Measurements from ENCODE around the gene PTCSC3.

Gene PTCSC3

DNA sequence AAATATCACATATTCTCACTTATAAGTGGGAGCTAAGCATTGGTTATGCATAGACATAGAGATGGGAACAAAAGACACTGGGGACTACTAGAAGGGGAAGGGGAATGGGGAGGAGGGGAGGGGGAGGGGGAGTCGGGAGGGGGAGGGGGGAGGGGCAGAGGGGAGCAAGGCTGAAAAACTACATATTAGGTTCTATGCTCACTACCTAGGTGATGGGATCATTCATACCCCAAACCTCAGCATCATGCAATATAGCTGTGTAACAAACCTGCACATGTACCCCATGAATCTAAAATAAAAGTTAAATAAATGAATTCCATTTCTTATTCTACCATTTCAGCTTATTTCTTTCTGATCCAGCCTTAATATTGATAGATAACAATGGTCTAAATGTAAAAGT lies 21.9 kb upstream of the PTCSC3 start:
- Mint-ChIP-seq H3K27ac (no peak overlapping the region), H3K4me3 (no peak overlapping the region), H3K4me1 (no peaks in the 10 kb centered on the region), H3K36me3 (no peaks in the 10 kb centered on the region), H3K9me3 (no peaks in the 10 kb centered on the region)
- ATAC-seq (no peak), DNase-seq (ENCODE audit: low spot score in 2 of 2) (no peak)

DNA sequence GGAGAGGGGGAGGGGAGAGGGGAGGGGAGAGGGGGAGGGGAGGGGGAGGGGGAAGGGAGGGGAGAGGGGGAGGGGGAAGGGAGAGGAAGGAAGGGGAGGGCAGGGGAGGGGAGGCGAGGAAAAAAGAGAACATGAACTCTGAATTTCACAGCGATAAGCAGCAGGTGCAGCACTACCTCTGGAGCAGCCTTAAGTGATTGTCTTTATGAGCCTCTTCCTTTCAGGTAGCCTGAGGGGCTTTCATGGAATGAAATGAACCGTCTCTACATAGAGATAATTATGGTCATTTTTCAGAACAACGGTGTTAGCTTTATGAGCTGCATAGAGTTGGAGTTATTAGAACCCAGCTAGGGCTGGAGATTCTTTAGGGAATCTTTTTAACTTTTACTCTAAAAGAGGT lies 18.1 kb upstream of the PTCSC3 start:
- Mint-ChIP-seq H3K9me3 (no peaks in the 10 kb centered on the region), H3K4me3 (no peak overlapping the region), H3K27ac (no peak overlapping the region), H3K4me1 (no peaks in the 10 kb centered on the region), H3K36me3 (no peaks in the 10 kb centered on the region)
- no peak for ATAC-seq
- no peak for DNase-seq (ENCODE audit: low spot score in 2 of 2)

DNA sequence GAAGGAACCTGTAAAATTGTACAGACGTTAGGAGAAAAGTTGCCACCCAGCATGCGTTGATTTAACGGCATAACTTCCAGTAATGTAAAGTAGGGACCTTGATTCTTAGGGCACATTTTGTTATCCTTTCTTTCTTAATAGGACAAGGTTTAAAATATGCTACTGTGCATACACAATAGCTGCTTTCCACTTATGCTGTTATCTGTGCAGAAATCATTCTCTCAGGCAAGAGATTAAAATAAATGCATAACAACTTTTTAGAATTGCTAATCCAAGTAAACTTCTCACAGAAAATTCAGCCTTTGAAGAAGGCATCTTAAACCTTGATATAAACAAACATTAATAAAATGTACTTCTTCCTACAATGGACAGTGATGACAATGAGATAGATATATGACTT lies 16.0 kb upstream of the PTCSC3 start:
- no peak for ATAC-seq
- Mint-ChIP-seq H3K9me3 (no peaks in the 10 kb centered on the region), H3K36me3 (no peaks in the 10 kb centered on the region), H3K4me3 (no peak overlapping the region), H3K4me1 (no peaks in the 10 kb centered on the region), H3K27ac (no peak overlapping the region)
- no peak for DNase-seq (ENCODE audit: low spot score in 2 of 2)

DNA sequence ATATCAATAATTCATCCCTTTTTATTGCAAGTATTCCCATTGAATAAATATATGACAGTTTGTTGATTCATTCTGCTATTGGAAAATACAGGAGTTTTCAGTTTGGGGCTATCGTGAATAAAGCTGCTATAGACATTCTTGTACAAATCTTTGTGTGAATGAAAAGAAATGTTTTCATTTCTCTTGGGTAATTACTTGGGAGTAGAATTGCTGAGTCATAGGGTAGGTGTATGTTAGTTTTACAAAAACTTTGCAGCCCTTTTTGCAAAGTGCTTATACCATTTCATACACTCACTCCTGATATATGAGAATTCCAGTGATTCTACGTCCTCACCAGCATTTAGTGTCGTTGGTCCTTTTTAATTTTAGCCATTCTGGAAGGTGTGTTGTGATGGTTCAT lies 6.9 kb upstream of the PTCSC3 start:
- no peak for ATAC-seq
- Mint-ChIP-seq H3K4me3 (no peak overlapping the region), H3K9me3 (no peaks in the 10 kb centered on the region), H3K27ac (no peak overlapping the region), H3K4me1 (no peaks in the 10 kb centered on the region), H3K36me3 (no peaks in the 10 kb centered on the region)
- no peak for DNase-seq (ENCODE audit: low spot score in 2 of 2)

DNA sequence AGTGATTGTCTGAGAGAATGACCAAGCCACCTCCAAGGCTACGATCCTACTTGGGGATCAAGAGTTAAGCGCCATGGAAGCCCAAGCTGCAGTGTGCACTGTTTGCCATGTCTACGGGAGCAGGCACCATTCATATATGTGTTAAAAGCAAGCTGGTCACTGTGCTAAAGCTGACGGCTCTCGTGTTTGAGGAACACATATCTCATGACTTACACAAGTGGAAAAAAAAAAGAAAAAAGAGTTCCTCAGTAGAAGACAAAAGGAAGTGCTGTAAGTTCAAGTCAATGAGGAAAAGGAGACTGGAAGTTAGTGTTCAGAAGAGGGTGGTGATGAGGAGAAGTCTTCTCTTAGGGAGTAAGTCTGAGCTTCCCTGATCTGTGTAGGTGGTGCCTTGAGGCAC lies 4.9 kb upstream of the PTCSC3 start:
- H3K4me3 Mint-ChIP-seq = no peak overlapping the region

DNA sequence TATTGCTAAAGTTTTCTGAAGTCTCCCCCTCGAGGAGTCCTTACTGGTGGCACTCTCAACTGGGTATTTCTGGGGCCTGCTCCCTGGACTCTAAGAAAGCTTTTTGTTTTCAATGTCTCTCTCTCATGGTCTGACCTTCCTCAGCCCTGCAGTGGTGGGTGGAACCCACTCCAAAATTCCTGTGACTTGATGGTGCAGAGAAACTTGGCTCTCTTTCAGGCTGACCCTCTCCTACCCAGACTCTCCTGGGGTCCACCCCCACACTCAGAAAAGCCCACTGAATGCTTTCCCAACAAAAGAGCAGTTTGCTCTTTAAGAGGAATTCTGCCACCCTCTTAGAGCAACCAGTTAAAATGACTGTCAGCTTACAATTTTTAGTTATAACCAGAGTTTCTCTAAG lies 967 bp upstream of the PTCSC3 start:
- no peaks in the 10 kb centered on the region for H3K36me3 Mint-ChIP-seq
- no peak overlapping the region for H3K4me3 Mint-ChIP-seq
- ATAC-seq = no peak
- no peak overlapping the region for H3K27ac Mint-ChIP-seq
- H3K4me1 Mint-ChIP-seq = no peaks in the 10 kb centered on the region
- H3K9me3 Mint-ChIP-seq = no peaks in the 10 kb centered on the region
- DNase-seq (ENCODE audit: low spot score in 2 of 2) = no peak

More for the DNA sequence above, 4.9 kb upstream of the PTCSC3 start:
- Mint-ChIP-seq H3K27ac (no peak overlapping the region), H3K4me1 (no peaks in the 10 kb centered on the region), H3K36me3 (no peaks in the 10 kb centered on the region), H3K9me3 (no peaks in the 10 kb centered on the region)
- DNase-seq (ENCODE audit: low spot score in 2 of 2) (no peak), ATAC-seq (no peak)

DNA sequence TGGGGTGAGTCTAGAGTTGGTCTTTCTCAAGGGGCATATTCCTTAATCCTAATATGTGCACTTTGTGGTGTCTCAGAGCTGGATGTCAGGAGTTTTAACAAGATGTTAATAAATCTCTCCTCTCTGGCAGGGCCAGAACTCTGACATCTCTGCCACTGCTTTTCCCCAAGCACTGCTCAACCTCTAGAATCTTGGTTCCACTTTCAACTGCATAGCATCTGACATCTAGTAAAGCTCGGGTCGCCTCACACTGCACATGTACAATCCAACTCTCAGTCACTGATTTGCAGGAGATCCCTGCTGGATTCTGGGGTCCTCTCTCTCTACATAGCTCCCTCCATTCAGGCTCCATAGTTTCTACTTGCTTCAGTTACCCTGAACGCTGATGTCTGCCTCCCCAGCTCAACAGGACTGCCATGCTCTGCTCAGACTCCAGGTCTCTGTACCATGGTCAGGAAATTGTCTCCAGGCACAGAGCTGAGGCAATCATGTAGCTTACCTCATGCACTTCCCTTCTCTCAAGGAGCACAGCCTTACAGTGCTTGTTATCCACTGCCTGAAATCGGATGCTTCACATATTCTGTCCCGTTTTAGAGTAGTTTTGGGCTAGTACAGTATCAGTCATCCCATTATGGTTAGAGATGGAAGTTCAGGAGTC lies 1.6 kb downstream of the PTCSC3 start:
- DNase-seq (ENCODE audit: low spot score in 2 of 2) (no peak), ATAC-seq (no peak)
- Mint-ChIP-seq H3K9me3 (no peaks in the 10 kb centered on the region), H3K4me1 (no peaks in the 10 kb centered on the region), H3K27ac (no peak overlapping the region), H3K36me3 (no peaks in the 10 kb centered on the region), H3K4me3 (no peak overlapping the region)

DNA sequence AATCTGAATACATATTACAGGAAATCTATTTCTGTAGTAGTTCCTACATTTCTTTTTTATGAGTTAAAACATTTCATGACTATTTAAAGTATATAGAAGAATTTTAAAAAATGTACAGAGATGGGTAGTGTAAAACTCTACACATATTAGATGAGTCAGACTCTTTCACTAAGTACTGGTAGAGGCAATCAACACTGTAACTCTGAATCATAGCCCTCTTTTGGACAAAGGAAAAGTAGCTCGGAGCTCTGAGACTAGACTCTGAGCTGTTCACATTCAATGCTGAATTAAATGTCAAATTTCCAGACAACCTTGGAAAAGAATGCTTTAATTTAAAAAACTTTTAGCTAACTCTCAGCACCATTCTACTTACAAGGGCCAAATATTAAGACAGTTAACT lies 3.4 kb downstream of the PTCSC3 start:
- Mint-ChIP-seq H3K27ac (no peak overlapping the region), H3K36me3 (no peaks in the 10 kb centered on the region), H3K4me3 (no peak overlapping the region), H3K4me1 (no peaks in the 10 kb centered on the region), H3K9me3 (no peaks in the 10 kb centered on the region)
- DNase-seq (ENCODE audit: low spot score in 2 of 2) (no peak), ATAC-seq (no peak)

DNA sequence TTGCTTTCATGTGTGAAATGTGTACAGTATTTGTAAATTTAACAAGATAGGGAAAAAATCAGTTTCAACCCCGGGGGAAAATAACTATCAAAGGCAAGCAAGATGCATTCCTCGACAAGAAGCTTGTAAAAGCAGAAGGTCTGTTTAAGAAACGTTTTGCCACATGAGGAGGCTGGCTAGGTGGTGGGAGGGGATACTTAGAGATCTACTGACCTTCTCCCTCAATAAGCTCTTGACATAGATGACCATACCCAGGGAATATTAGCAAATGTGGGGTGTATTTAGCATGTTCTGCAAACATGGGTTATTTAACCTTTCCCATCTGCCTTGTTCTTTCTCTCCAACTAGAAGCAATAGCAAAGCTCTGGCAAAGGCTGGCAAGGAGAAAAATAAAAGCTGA lies 4.9 kb downstream of the PTCSC3 start:
- ATAC-seq = no peak
- H3K9me3 Mint-ChIP-seq = no peaks in the 10 kb centered on the region
- no peak for DNase-seq (ENCODE audit: low spot score in 2 of 2)
- no peaks in the 10 kb centered on the region for H3K4me1 Mint-ChIP-seq
- H3K4me3 Mint-ChIP-seq = no peak overlapping the region
- no peak overlapping the region for H3K27ac Mint-ChIP-seq
- H3K36me3 Mint-ChIP-seq = no peaks in the 10 kb centered on the region

DNA sequence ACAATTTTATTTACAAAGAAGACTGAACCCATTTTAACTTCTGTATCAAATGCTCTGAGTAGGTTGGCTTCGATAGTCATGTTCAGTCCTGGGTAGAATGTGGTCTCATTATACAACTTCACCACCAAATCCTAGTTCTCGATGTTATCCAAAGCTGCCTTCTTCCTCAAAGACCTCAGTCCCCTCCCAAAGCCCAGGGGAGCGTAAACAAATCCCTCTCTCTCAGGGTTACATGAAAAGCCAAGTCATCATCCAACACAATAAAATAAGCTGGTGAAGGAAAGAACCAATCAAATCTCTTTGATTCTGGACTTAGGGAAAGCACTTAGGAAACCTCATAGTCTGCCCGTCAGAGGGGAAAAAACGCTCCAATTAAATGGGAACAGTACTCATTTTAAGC lies 9.1 kb downstream of the PTCSC3 start:
- H3K36me3 Mint-ChIP-seq = no peaks in the 10 kb centered on the region
- H3K4me1 Mint-ChIP-seq = no peaks in the 10 kb centered on the region
- DNase-seq (ENCODE audit: low spot score in 2 of 2) (no peak), ATAC-seq (no peak)
- H3K9me3 Mint-ChIP-seq = no peaks in the 10 kb centered on the region
- no peak overlapping the region for H3K4me3 Mint-ChIP-seq
- H3K27ac Mint-ChIP-seq = no peak overlapping the region

DNA sequence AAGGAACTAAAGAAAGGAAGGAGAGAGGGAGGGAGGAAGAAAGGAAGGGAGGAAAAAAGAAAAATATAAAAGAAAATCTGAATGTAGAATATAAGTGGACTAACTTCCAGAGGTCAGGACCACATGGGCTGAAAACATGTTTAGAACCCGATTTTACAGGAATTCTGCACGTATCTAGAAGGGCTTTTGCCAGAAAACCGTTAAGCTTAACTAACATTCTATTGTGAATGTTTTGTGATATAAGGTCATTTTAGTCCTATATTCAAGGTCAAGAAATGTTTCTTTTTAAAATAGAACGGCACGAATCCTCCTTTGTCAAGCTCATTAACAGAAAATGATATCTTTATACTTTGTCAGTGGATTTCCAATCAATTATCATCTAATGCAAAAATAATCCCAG lies 13.1 kb downstream of the PTCSC3 start:
- H3K36me3 Mint-ChIP-seq = no peaks in the 10 kb centered on the region
- DNase-seq (ENCODE audit: low spot score in 2 of 2) (no peak), ATAC-seq (no peak)
- no peak overlapping the region for H3K27ac Mint-ChIP-seq
- H3K9me3 Mint-ChIP-seq = no peaks in the 10 kb centered on the region
- H3K4me3 Mint-ChIP-seq = no peak overlapping the region
- H3K4me1 Mint-ChIP-seq = no peaks in the 10 kb centered on the region

DNA sequence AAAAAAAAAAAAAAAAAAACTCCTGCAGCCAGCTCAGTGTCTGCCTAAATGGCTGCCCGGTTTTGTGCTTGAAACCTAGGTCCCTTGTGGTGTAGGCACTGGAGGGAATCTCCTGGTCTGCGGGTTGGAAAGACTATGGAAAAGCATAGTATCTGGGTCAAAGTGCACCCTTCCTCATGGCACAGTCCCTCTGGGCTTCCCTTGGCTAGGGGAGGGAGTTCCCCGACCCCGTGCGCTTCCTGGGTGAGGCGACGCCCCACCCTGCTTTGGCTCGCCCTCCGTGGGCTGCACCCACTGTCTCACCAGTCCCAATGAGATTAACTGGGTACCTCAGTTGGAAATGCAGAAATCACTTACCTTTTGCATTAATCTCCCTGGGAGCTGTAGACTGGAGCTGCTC lies 14.3 kb downstream of the PTCSC3 start:
- Mint-ChIP-seq H3K4me1 (no peaks in the 10 kb centered on the region), H3K27ac (no peak overlapping the region), H3K9me3 (no peaks in the 10 kb centered on the region)

DNA sequence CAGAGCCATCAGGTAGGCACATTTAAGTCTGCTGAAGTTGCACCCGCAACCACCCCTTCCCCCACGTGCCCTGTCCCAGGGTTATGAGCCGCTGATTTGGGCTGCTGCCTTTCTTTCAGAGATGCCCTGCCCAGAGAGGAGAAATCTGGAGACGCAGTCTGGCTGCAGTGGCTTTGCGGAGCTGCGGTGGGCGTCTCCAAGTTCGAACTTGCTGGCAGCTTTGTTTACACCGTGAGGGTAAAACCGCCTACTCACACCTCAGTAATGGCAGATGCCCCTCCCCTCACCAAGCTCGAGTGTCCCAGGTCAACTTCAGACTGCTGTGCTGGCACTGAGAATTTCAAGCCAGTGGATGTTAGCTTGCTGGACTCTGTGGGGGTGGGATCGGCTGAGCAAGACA lies 14.7 kb downstream of the PTCSC3 start:
- ATAC-seq (no peak), DNase-seq (ENCODE audit: low spot score in 2 of 2) (no peak)
- H3K4me3 Mint-ChIP-seq = no peak overlapping the region
- no peaks in the 10 kb centered on the region for H3K4me1 Mint-ChIP-seq
- no peak overlapping the region for H3K27ac Mint-ChIP-seq
- H3K9me3 Mint-ChIP-seq = no peaks in the 10 kb centered on the region
- no peaks in the 10 kb centered on the region for H3K36me3 Mint-ChIP-seq

More for the DNA sequence above, 14.3 kb downstream of the PTCSC3 start:
- no peak overlapping the region for H3K4me3 Mint-ChIP-seq
- H3K36me3 Mint-ChIP-seq = no peaks in the 10 kb centered on the region
- ATAC-seq (no peak), DNase-seq (ENCODE audit: low spot score in 2 of 2) (no peak)

DNA sequence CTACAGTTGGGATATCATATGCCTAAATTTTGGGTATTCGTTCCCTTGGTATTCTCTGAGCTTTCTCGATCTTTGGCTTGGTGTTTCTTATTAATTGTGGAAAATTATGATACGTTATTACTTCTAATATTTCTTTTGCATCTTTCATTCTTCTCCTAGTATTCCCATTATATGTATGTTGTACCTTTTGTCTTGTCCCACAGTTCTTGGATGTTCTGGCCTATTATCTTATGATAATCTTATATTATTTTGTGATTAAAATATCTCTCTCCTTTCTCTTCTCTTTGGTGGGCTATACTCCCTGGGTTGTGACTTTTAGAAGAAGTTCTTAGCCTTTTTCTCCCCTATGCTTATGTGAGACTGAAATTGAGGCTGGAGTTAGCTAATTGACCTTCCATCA lies 25.2 kb downstream of the PTCSC3 start:
- Mint-ChIP-seq H3K27ac (no peak overlapping the region), H3K4me1 (no peaks in the 10 kb centered on the region), H3K36me3 (no peaks in the 10 kb centered on the region), H3K4me3 (no peak overlapping the region), H3K9me3 (peaks cover 18% of the 10 kb centered on the region)
- no peak for DNase-seq (ENCODE audit: low spot score in 2 of 2)
- no peak for ATAC-seq

DNA sequence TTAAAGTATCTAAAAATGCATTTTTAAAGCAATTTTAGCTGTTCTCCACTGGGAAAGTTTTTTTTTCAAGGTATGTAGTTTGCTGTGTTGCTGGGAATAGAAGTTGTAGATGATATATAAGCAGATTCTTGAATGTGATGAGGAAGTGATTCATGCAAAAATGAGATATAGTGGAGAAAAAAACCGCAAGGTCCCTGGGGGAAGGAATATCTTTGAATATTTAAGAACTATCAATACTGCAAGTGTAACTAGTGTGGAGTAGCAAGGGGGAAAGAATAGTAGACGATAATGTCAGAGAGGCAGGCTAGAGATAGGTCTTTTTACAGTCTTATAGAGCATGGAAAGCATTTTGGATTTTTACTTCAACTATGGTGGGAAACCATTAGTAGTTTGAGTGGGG lies 42.5 kb downstream of the PTCSC3 start:
- no peak for DNase-seq (ENCODE audit: low spot score in 2 of 2)
- Mint-ChIP-seq H3K4me1 (no peaks in the 10 kb centered on the region), H3K27ac (no peak overlapping the region), H3K4me3 (no peak overlapping the region), H3K36me3 (no peaks in the 10 kb centered on the region), H3K9me3 (no peaks in the 10 kb centered on the region)
- no peak for ATAC-seq

DNA sequence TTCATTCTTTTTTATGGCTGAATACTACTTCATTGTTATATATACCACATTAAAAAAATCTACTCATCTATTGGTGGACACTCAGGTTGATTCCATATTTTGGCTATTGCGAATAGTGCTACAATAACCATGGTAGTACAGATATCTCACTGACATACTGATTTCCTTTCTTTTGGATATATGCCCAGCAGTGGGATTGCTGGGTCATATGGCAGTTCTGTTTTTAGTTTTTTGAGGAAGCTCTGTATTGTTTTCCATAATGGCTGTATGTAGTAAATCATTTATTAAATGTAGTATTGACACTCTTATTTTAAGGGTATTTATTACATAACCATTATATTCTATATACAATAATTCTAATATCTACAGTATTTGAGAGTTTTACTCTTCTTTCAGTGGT lies 43.7 kb downstream of the PTCSC3 start:
- no peak for DNase-seq (ENCODE audit: low spot score in 2 of 2)
- Mint-ChIP-seq H3K36me3 (no peaks in the 10 kb centered on the region), H3K4me1 (no peaks in the 10 kb centered on the region), H3K9me3 (no peaks in the 10 kb centered on the region), H3K4me3 (no peak overlapping the region), H3K27ac (no peak overlapping the region)
- ATAC-seq = no peak

DNA sequence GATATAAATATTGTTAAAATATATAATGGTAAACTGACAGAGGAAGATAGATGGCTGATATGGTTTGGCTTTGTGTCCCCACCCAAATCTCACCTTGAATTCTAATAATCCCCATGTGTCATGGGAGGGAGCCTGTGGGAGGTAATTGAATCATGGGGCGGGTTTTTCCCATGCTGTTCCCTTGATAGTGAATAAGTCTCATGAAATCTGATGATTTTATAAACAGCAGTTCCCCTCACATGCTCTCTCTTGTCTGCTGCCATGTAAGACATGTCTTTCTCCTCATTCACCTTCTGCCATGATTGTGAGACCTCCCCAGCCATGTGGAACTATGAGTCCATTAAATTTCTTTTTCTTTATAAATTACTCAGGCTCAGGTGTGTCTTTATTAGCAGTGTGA lies 46.3 kb downstream of the PTCSC3 start:
- ATAC-seq (no peak), DNase-seq (ENCODE audit: low spot score in 2 of 2) (no peak)
- H3K27ac Mint-ChIP-seq = no peak overlapping the region
- no peaks in the 10 kb centered on the region for H3K4me1 Mint-ChIP-seq
- no peaks in the 10 kb centered on the region for H3K9me3 Mint-ChIP-seq
- H3K4me3 Mint-ChIP-seq = no peak overlapping the region
- no peaks in the 10 kb centered on the region for H3K36me3 Mint-ChIP-seq
